Measurements from ENCODE around the gene COG5.

DNA sequence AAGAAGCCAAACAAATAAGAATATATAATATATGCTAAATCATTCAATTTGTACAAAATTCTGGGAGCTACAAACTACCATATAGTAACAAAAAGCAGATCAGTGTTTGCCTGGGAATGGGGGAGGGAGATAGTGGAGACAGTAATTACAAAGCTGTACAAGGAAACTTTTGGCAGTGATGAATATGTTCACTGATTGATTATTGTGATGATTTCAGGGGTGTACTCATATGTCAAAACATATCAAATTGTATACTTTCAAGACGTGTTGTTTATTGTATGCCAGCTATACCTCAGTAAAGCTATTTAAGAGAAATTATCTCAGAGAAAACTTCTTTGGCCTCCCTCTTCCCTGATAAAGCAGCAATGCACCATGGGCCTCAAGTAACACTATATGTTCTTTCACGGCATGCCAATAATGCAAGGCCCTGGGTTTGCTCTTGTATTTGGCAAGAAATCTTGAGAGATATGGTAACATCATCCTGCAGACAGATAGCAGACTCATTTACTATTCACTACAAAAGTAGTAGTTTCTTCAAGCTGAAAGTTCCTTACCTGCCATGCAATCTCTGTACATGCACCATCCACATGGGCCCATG is 261.4 kb downstream of the COG5 start:
- TF ChIP-seq YY1 (IDR thresholded peaks at IDR 0.05; ENCODE audit: insufficient read depth, insufficient read length) (no peak), SUZ12 (IDR thresholded peaks at IDR 0.05; ENCODE audit: extremely low read depth, insufficient read depth, insufficient read length) (no peak)

All from NT2/D1 (cell line).